SJCRH30 (cell line): ENCODE data around the gene GRB10. TPM values are rescaled to one million over a fixed set of nuclear protein-coding genes. Genes with fewer than 3 reads are reported as not detected.

Experiments
- DNase-seq, 2 experiments: peaks; one replicate each; pipeline ENCODE4 v3.0.0-alpha.2; 2015 to 2020
- H3K27ac ChIP-seq: fragments of 250-450 bp; sonication (Bioruptor Pico); 2 replicates; pipeline ENCODE4 v1.5.1; 2020; ENCODE audit warnings: mild to moderate bottlenecking, moderate library complexity
- H3K27me3 ChIP-seq: fragments of 250-450 bp; sonication (Bioruptor Pico); 2 replicates; pipeline ENCODE4 v1.5.1; 2020; ENCODE audit warnings: mild to moderate bottlenecking, moderate library complexity
- H3K36me3 ChIP-seq: fragments of 250-450 bp; sonication (Bioruptor Pico); 2 replicates; pipeline ENCODE4 v1.5.1; 2020; ENCODE audit warnings: mild to moderate bottlenecking, moderate library complexity
- H3K4me1 ChIP-seq: fragments of 250-450 bp; sonication (Bioruptor Pico); 2 replicates; pipeline ENCODE4 v1.5.1; 2020; ENCODE audit warnings: mild to moderate bottlenecking, moderate library complexity
- H3K4me3 ChIP-seq: fragments of 250-450 bp; sonication (Bioruptor Pico); 2 replicates; pipeline ENCODE4 v1.5.1; 2020; ENCODE audit warnings: mild to moderate bottlenecking, moderate library complexity
- H3K9me3 ChIP-seq: fragments of 250-450 bp; sonication (Bioruptor Pico); replicated peaks from 2 replicates; pipeline ENCODE4 v1.5.1; 2020; ENCODE audit warnings: mild to moderate bottlenecking, moderate library complexity
- total RNA-seq: library from RNA; depleted of rRNA; stranded (reverse); fragments of >200 nt; shearing (Covaris generic); gene quantifications from 2 replicates; pipeline ENCODE4 v1.2.3, GENCODE V29; 2014

GRB10 gene
- total RNA-seq, 1 experiment from 2014 or later: 0.95 TPM

DNA sequence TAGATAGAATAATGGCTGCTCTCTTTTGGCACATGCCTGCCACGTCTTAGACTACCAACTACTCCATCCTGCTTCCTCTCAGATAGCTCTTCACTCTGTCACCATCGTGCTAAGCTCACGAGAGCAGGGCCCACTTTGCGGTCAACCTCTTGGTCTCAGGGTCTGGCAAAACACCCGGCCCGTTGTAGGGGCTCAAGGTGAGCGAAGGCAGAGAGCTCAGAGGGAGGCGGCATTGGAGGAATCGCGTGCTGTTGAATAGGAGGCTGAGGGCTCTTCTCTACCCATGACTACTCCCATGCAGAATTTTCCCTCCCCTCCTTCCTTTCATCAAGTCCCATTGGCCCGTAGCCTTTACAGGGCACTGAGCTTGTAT is 116.6 kb downstream of the GRB10 start:
- Histone ChIP-seq H3K4me3 (no peak overlapping the region), H3K4me1 (no peaks in the 10 kb centered on the region)
- DNase-seq: no peak

DNA sequence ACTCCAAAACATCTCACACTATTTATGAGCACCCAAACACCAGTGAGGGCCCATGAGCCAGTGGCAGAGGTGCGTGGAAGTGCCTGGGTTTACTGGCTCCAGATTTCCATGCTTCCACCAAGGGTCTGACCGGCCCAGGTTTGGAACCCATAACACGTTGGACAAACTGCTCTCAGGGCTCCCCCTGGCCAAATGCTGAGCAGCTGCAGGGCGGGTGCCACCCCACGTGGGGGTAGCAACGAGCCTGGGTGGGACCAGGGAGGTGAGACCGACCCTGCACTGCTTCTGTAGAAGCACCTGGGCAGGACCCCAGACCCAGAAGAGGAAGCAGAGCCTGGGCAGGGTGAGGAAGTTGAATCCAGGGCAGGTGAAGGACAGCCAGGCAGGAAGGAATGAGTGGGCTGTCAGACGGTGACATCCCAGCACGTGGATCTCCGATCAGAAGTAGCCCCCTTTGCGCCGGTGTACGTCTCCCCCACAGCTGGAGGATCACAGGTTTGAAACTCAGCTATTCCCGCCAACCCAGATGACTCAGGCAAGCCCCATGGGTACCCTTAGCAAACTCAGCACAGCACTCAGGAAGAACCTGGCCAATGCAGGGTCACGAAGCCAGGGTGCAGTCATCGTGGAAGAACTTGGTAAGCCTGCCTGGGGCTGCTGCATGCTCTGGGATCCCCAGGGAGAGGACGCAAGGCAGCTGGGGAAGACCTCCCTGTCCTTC is 117.1 kb downstream of the GRB10 start:
- no peak for DNase-seq
- Histone ChIP-seq H3K27ac (no peak overlapping the region), H3K9me3 (no peaks in the 10 kb centered on the region), H3K27me3 (0 out of 2 replicates have a peak, but pooled peaks cover 8% of the 10 kb centered on the region), H3K36me3 (no peaks in the 10 kb centered on the region), H3K4me1 (no peaks in the 10 kb centered on the region), H3K4me3 (no peak overlapping the region)

More for the DNA sequence above, 116.6 kb downstream of the GRB10 start:
- 0 out of 2 replicates have a peak, but pooled peaks cover 12% of the 10 kb centered on the region for H3K27me3 ChIP-seq
- no peak overlapping the region for H3K27ac ChIP-seq
- no peaks in the 10 kb centered on the region for H3K36me3 ChIP-seq
- H3K9me3 ChIP-seq: no peaks in the 10 kb centered on the region

DNA sequence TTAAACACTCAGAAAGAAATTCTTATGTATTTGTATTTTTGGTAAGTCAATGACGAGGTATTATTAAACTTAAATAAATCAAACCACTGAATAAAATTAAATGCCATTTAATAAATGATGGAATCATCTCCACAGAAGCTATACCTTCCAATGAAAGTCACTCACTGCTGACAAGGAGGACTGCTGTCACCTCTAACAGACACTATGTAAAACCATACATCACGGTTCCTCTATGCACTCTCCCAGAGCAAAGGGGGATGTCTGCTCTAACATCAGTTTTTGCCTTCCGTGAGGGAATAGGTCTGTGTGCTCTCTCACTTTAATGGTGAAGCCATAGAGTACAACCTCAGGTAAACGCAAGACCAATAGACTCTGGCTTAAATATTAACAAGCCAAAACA is 117.8 kb downstream of the GRB10 start:
- H3K4me1 ChIP-seq: no peaks in the 10 kb centered on the region
- H3K27ac ChIP-seq: no peak overlapping the region
- H3K27me3 ChIP-seq: 0 out of 2 replicates have a peak, but pooled peaks cover 8% of the 10 kb centered on the region

DNA sequence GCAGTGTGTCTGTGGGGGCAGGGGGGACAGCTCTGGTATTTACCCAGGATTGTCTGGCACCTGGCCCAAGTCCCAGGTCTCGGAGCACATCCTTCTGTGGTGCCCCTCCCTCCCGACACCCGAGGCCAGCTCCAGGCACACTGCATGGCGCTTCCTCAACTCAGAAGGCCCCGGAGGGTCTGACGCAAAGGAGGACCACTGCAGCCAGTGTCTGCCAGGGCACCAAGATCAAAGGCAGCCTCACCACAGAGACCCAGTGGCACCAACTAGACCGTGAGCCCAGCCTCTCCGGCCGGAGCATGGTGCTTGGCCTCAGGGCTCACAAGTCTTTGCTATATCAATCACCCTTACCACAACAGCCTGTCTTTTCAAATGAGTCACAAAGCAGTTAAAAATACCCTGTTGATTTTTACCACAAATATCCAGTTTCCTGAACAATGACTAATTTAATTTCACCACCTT is 118.2 kb downstream of the GRB10 start:
- no peaks in the 10 kb centered on the region for H3K36me3 ChIP-seq
- no peak overlapping the region for H3K27ac ChIP-seq
- no peaks in the 10 kb centered on the region for H3K4me1 ChIP-seq
- no peak for DNase-seq
- H3K4me3 ChIP-seq: no peak overlapping the region
- H3K9me3 ChIP-seq: no peaks in the 10 kb centered on the region
- 0 out of 2 replicates have a peak, but pooled peaks cover 8% of the 10 kb centered on the region for H3K27me3 ChIP-seq

More for the DNA sequence above, 117.8 kb downstream of the GRB10 start:
- DNase-seq: no peak
- no peak overlapping the region for H3K4me3 ChIP-seq
- H3K36me3 ChIP-seq: no peaks in the 10 kb centered on the region
- no peaks in the 10 kb centered on the region for H3K9me3 ChIP-seq

DNA sequence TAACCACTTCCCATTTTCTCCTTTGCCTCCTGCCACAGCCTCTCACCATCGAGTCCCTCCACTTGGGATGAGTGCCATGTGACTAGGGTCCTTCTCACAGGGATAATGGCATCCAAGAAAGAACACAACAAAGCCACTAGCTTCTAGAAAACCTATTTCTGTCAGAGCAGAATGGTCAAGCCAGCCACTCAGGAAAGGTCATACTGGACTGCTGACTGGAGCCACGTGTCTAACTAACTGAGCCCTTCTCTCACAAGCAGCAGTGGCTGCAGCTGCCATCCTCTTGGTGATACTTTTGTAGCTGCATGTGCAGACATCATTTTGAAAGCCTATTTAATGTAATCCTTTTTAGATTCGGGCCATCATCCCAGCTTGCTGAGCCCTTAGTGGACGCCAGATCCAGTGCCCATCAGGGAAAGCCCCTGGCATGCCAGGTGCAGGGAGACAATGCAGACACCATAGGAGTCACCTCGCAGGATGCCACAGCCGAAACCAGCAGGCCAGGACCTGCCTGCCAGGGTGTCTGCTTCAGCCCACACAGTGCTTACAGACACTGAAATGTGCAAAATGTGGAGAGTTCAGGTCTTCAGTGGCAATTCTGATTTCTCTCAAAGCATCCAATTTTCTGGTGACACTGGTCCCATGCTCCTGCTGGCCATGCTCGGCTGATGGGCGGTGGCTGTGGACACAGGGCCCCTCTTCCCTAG is 119.1 kb downstream of the GRB10 start:
- no peak overlapping the region for H3K4me3 ChIP-seq
- 0 out of 2 replicates have a peak, but pooled peaks cover 5% of the 10 kb centered on the region for H3K27me3 ChIP-seq
- no peaks in the 10 kb centered on the region for H3K36me3 ChIP-seq
- H3K9me3 ChIP-seq: no peaks in the 10 kb centered on the region
- DNase-seq: no peak
- H3K27ac ChIP-seq: no peak overlapping the region
- H3K4me1 ChIP-seq: no peaks in the 10 kb centered on the region

DNA sequence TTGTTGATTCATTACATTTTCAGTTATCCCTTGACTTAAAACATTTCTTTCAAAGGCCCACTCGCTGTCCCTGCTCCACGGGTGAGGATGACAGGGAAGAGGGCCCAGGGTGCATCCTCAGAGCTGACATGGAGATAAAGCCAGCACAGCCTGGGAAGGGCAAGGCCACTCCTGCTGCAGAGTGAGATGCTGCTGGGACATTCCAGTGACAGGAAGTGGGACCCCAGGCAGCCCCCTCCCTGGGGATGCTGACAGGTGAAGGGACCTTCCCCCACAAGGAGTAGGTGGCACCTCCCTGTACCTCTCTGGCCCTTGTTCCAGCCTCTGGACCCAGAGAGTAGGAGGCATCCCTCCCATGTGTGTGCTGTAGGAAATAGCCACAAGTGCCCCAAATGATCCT is 119.7 kb downstream of the GRB10 start:
- H3K4me3 ChIP-seq: no peak overlapping the region
- no peaks in the 10 kb centered on the region for H3K9me3 ChIP-seq
- H3K36me3 ChIP-seq: no peaks in the 10 kb centered on the region
- H3K27me3 ChIP-seq: 0 out of 2 replicates have a peak, but pooled peaks cover 4% of the 10 kb centered on the region
- no peaks in the 10 kb centered on the region for H3K4me1 ChIP-seq
- DNase-seq: no peak
- no peak overlapping the region for H3K27ac ChIP-seq

DNA sequence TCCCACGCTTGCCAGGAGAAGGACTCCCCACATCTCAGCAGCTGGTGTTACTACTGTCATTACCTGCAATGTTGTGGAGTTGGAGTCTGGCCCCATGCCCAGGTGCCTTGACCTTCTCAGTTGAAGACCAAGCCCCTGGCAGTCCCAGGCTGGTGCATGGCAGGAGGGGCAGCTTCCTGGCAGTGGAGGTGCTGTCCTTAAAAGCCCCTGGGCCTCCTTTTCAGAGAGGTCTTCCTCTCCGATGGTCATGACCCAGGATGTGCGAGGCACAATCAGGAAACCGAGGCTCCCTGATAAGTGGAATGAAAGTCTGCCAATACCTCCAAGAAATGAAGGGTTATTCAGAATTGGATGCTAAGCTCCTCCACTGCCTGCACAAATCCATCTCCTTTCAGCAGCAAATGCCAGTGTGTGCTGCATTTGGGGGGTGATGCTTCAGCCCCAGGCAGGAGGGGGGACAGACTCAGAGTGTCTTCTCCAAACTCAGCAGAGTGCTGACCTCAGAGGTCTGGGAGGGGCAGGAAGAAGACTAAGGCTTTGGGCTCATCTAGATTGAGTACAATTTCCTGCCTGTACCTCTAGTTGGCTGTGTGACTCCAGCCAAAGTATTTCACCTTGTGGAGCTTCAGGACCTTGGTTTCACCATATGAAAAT is 120.5 kb downstream of the GRB10 start:
- Histone ChIP-seq H3K36me3 (no peaks in the 10 kb centered on the region), H3K4me1 (no peaks in the 10 kb centered on the region), H3K27me3 (0 out of 2 replicates have a peak, but pooled peaks cover 4% of the 10 kb centered on the region), H3K4me3 (no peak overlapping the region), H3K9me3 (no peaks in the 10 kb centered on the region), H3K27ac (no peak overlapping the region)
- DNase-seq: no peak

DNA sequence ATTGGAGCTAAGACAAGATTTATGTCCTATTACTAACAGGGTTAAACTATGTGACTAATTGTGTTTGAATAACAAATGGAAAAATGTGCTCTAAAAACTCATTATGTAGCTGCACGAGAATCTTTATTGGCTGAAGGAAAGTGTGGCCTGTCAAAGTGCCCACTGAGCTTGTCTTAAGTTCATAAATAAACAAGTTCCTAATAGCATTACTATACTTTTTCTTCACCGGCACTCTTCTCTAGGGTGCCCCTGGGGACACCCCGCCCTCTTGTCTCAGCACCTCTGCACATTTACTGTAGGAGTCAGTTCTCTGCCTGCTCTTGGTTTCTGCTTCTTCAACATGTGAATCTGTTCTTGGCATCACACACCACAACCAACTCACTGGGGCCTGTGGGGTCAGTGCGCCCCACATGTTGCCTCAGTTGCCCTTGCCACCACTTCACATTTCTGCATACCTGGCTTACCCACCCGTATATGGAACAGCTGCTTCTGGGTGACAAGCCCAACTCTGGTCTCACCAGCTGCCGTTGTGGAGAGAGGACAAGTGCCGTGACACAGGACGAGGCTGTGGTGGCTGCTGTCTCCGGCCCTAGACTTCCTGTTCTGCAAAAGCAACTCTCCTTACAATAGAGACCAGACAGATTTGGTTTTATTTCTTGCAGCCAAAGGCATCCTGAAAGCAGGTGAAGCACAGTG is 121.2 kb downstream of the GRB10 start:
- no peaks in the 10 kb centered on the region for H3K9me3 ChIP-seq
- no peak overlapping the region for H3K4me3 ChIP-seq
- no peaks in the 10 kb centered on the region for H3K4me1 ChIP-seq
- no peak overlapping the region for H3K27ac ChIP-seq
- no peak for DNase-seq
- no peaks in the 10 kb centered on the region for H3K36me3 ChIP-seq
- 0 out of 2 replicates have a peak, but pooled peaks cover 4% of the 10 kb centered on the region for H3K27me3 ChIP-seq

DNA sequence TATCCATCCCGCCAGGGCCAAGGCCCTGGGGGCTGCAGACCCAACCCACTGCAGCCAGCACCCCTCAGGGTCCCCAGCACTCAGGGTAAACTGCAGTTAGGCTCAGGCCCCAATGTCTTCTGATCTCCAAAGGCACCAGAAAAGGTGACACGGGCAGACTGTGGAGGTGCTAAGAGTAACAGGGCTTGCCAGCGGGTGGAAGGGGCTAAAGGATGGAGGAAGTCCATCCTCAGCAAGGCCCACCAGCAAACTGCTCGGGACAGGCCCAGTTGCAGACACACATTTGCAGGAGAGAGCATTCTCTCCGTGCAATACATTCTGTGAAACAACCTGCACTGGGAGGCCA is 121.9 kb downstream of the GRB10 start:
- no peaks in the 10 kb centered on the region for H3K4me1 ChIP-seq
- H3K27me3 ChIP-seq: 0 out of 2 replicates have a peak, but pooled peaks cover 4% of the 10 kb centered on the region
- no peaks in the 10 kb centered on the region for H3K9me3 ChIP-seq
- no peak overlapping the region for H3K27ac ChIP-seq
- H3K4me3 ChIP-seq: no peak overlapping the region
- DNase-seq: no peak
- no peaks in the 10 kb centered on the region for H3K36me3 ChIP-seq

DNA sequence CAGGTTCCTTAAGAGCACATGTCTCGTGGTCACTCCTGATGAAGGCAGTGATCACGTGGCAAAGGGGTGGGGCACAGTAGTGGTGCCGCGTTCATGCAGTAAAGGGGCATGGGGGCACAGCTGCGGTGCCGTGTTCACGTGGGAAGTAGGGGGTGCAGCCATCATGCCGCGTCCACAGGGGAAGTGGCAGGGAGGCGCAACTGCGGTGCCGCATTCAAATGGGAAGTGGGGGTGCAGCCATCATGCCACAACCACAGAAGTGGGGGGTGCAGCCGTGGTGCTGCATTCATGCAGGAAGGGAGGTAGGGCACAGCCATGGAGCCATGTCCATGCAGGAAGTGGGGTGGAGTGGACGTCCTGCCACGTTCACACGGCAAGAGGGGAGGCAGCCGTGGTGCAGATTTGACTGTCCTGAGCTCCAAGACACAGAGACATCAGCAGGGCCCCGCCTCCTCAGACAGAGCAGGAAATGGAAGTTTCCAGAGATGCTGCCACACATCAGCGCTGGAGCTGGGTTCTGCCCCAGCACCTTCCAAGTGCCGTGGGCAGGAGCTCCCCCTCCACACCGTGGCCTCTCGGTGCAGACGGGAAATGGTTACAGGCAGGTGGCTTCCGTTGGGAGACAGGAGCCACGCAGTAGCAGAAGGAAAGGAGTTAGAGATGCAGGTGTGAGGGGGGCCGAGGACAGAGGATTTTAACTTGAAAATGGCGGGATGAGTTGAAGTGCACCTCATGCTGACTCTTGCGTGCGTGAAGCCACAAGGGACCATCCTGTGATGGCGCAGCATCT is 122.5 kb downstream of the GRB10 start:
- Histone ChIP-seq H3K27ac (no peak overlapping the region), H3K9me3 (no peaks in the 10 kb centered on the region), H3K36me3 (no peaks in the 10 kb centered on the region), H3K27me3 (0 out of 2 replicates have a peak, but pooled peaks cover under 1% of the 10 kb centered on the region), H3K4me3 (no peak overlapping the region), H3K4me1 (no peaks in the 10 kb centered on the region)
- DNase-seq: no peak

DNA sequence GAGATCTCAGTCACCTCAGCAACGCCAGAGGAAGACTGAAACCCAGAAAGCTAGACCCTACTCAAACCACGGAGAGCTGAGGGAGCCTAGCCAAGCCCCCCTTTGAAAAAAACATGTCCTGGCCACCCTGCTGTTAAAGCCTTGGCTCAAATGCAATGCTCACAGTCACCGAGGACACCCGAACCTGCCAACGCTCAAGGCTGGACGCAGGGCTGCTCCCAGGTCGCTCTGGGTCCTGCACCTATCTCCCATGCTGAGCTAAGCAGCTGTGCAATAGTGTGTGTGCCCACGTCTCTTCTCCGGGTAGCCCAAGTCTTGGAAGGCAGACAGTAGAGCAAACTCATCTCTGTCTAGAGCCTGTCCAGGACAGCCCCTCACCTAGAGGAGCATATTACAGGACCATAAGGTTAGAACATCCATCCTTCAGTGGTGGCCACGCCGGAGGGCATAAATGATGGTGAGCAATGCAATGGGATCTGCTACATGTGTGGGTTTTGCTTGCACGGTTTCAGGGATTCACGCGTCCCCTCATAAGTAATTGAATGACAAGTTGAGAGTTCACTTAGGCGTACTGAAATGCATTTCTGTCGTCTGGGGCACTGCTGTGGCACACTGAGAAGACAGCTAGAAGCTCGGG is 123.2 kb downstream of the GRB10 start:
- no peaks in the 10 kb centered on the region for H3K9me3 ChIP-seq
- no peaks in the 10 kb centered on the region for H3K27me3 ChIP-seq
- no peak overlapping the region for H3K4me3 ChIP-seq
- no peaks in the 10 kb centered on the region for H3K36me3 ChIP-seq
- no peak for DNase-seq
- no peak overlapping the region for H3K27ac ChIP-seq
- no peaks in the 10 kb centered on the region for H3K4me1 ChIP-seq

DNA sequence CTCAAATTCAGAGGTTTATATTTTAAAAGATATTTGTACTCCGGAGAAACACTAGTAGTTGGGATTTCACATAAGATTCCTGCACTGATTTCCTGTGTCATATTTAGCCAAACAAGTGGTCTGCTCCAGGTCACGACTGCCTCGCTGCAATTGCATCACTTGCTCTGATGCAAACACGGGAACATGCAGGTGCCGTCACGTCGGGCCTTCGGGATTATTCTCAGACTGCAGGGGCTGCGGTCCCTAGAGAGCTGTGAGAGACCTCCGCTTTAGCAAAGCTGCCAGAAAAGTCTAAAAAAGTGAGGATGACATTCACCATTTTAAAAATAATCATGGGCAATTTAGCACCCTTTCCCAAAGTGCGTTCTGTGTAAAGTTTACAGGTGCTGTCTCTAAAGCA is 124.0 kb downstream of the GRB10 start:
- Histone ChIP-seq H3K4me3 (no peak overlapping the region), H3K27ac (no peak overlapping the region), H3K27me3 (no peaks in the 10 kb centered on the region), H3K4me1 (no peaks in the 10 kb centered on the region), H3K36me3 (no peaks in the 10 kb centered on the region), H3K9me3 (no peaks in the 10 kb centered on the region)
- DNase-seq: no peak

DNA sequence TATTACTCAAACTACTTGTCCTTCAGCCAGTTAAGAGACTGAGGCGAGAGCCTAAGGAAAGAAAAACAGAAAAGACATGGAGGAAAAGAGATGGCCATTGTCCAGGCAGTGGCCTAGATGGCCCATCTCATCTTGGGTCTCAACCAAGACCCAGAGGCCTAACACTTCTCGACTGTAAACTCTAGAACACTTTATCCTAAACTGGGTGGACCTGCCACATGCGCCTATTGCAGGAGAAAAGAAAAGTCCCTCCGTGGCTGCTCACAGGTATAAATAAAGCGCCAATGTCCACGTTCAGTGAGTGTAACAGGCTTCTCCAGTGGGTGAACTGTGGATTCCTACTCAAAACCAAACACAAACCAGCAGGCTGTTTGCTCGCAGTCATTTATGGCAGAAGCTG is 124.8 kb downstream of the GRB10 start:
- Histone ChIP-seq H3K36me3 (no peaks in the 10 kb centered on the region), H3K4me1 (no peaks in the 10 kb centered on the region), H3K27me3 (no peaks in the 10 kb centered on the region), H3K4me3 (no peak overlapping the region), H3K9me3 (no peaks in the 10 kb centered on the region), H3K27ac (no peak overlapping the region)
- DNase-seq: no peak
